GM18499 (cell line): ENCODE measurements around the gene CUL2.
"Not testable (repeated sequence)": the region's sequence is repeated elsewhere in the genome, so short reads cannot be mapped to it uniquely, and the experiment has no call there.

ENCODE experiments used
- ATAC-seq: cut with Tn5 transposase; IDR thresholded peaks from one replicate; pipeline ENCODE4 v1.9.1; 2021; ENCODE audit warnings: moderate number of reproducible peaks; ENCODE audit not compliant: insufficient read depth, unreplicated experiment

CUL2 gene

GRCh38 chr10:34988397-34989067 is 101.6 kb downstream of the CUL2 start:
- ATAC-seq: no peak

- no peak for ATAC-seq
Measured at GRCh38 chr10:34985823-34986222, 104.3 kb downstream of the CUL2 start.

- no peak for ATAC-seq
Measured at GRCh38 chr10:34985146-34985545, 105.0 kb downstream of the CUL2 start.

GRCh38 chr10:34981844-34982243 is 108.3 kb downstream of the CUL2 start:
- no peak for ATAC-seq

GRCh38 chr10:34979938-34980337 is 110.2 kb downstream of the CUL2 start:
- ATAC-seq: no peak

- no peak for ATAC-seq
Measured at GRCh38 chr10:34978080-34978479, 112.1 kb downstream of the CUL2 start.

- not testable (repeated sequence) for ATAC-seq
Measured at GRCh38 chr10:34976380-34976910, 113.7 kb downstream of the CUL2 start.

- not testable (repeated sequence) for ATAC-seq
Measured at GRCh38 chr10:34974364-34975065, 115.6 kb downstream of the CUL2 start.

- ATAC-seq: not testable (repeated sequence)
Measured at GRCh38 chr10:34973757-34974156, 116.4 kb downstream of the CUL2 start.

GRCh38 chr10:34973121-34973520 is 117.0 kb downstream of the CUL2 start:
- ATAC-seq: not testable (repeated sequence)

- not testable (repeated sequence) for ATAC-seq
Measured at GRCh38 chr10:34972591-34972990, 117.5 kb downstream of the CUL2 start.

GRCh38 chr10:34971606-34972334 is 118.4 kb downstream of the CUL2 start:
- not testable (repeated sequence) for ATAC-seq

GRCh38 chr10:34969171-34969570 is 121.0 kb downstream of the CUL2 start:
- no peak for ATAC-seq

- ATAC-seq: no peak
Measured at GRCh38 chr10:34967335-34967880, 122.7 kb downstream of the CUL2 start.

GRCh38 chr10:34966451-34966850 is 123.7 kb downstream of the CUL2 start:
- no peak for ATAC-seq

- no peak for ATAC-seq
Measured at GRCh38 chr10:34966040-34966439, 124.1 kb downstream of the CUL2 start.

GRCh38 chr10:34964166-34964800 is 125.9 kb downstream of the CUL2 start:
- no peak for ATAC-seq

- ATAC-seq: no peak
Measured at GRCh38 chr10:34962866-34963265, 127.3 kb downstream of the CUL2 start.

GRCh38 chr10:34960983-34961382 is 129.2 kb downstream of the CUL2 start:
- no peak for ATAC-seq

- no peak for ATAC-seq
Measured at GRCh38 chr10:34959786-34960185, 130.4 kb downstream of the CUL2 start.
